A549 (cell line): ENCODE data around the gene LRCH1.

ENCODE experiments used
- CHD4 ChIP-seq: fragments of 200-600 bp; sonication (generic); IDR thresholded peaks from 2 replicates; pipeline ENCODE4 v1.6.1; 2016; ENCODE audit warnings: antibody characterized with exemption, mild to moderate bottlenecking, borderline replicate concordance
- CTCF ChIP-seq: fragments of >200 bp; sonication (Bioruptor Twin); formaldehyde crosslinking; IDR thresholded peaks from 3 replicates; pipeline ENCODE4 v1.5.1; 2016
- ESRRA ChIP-seq: fragments of 150-350 bp; IDR thresholded peaks from 2 replicates; pipeline ENCODE4 v1.6.1; 2014; ENCODE audit warnings: mild to moderate bottlenecking, low read length, borderline replicate concordance
- MAX ChIP-seq: IDR thresholded peaks from 2 replicates; pipeline ENCODE4 v1.6.1; 2012
- MYC ChIP-seq: IDR thresholded peaks from 2 replicates; pipeline ENCODE4 v1.6.1; 2012; ENCODE audit warnings: mild to moderate bottlenecking, inconsistent platforms, low read length, improper control_type of control experiment, borderline replicate concordance
- PBX3 ChIP-seq: IDR thresholded peaks from 2 replicates; pipeline ENCODE4 v1.6.1; 2012
- POLR2A ChIP-seq: IDR thresholded peaks from 2 replicates; pipeline ENCODE4 v1.6.1; 2012; ENCODE audit warnings: mild to moderate bottlenecking, low read length
- USF2 ChIP-seq: fragments of 450-650 bp; IDR thresholded peaks from 2 replicates; pipeline ENCODE4 v1.6.1; 2014; ENCODE audit warnings: antibody characterized with exemption

- no peak for TF ChIP-seq MYC
- no peak for TF ChIP-seq PBX3
- TF ChIP-seq MAX, result no peak
- no peak for TF ChIP-seq POLR2A
- no peak for TF ChIP-seq USF2
- no peak for TF ChIP-seq CTCF
- TF ChIP-seq ESRRA, result no peak
- TF ChIP-seq CHD4, result no peak
These were observed 60.6 kb downstream of the LRCH1 start for GRCh38 chr13:46613409-46614049.
